ENCODE results near the gene ZDHHC14.

ZDHHC14 gene

DNA sequence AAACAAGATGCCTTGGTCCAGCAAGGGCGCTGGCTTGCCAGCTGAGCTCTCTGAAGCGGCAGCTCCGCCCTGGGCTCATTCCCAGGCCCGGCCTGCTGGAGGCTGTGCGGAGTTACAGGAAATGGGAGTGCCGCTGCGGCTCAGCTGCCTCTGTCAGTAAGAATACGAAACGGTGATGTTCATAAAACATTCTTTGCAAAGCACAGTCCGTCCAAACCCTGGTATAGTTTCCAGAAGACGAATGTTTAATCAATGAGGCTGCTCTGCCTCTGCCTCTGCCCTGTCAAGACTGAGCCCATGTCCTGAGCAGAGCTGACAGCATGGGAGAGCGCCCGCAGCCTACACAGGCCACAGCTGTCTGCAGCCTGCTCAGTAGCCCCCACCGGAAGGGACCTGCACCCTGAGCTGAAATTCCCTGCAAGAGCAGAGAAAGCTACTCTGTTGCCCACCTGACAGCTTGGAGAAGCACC lies 288.8 kb downstream of the ZDHHC14 start:
- TF ChIP-seq, protein P1, sequence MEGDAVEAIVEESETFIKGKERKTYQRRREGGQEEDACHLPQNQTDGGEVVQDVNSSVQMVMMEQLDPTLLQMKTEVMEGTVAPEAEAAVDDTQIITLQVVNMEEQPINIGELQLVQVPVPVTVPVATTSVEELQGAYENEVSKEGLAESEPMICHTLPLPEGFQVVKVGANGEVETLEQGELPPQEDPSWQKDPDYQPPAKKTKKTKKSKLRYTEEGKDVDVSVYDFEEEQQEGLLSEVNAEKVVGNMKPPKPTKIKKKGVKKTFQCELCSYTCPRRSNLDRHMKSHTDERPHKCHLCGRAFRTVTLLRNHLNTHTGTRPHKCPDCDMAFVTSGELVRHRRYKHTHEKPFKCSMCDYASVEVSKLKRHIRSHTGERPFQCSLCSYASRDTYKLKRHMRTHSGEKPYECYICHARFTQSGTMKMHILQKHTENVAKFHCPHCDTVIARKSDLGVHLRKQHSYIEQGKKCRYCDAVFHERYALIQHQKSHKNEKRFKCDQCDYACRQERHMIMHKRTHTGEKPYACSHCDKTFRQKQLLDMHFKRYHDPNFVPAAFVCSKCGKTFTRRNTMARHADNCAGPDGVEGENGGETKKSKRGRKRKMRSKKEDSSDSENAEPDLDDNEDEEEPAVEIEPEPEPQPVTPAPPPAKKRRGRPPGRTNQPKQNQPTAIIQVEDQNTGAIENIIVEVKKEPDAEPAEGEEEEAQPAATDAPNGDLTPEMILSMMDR (IDR thresholded peaks at IDR 0.05; ENCODE audit: low read depth, low read length, missing control alignments): no peak
- no peak for DNase-seq (ENCODE audit: extremely low read depth, low read depth)
- H3K4me3 ChIP-seq (replicated peaks; ENCODE audit: low read depth, low read length): no peak overlapping the region

DNA sequence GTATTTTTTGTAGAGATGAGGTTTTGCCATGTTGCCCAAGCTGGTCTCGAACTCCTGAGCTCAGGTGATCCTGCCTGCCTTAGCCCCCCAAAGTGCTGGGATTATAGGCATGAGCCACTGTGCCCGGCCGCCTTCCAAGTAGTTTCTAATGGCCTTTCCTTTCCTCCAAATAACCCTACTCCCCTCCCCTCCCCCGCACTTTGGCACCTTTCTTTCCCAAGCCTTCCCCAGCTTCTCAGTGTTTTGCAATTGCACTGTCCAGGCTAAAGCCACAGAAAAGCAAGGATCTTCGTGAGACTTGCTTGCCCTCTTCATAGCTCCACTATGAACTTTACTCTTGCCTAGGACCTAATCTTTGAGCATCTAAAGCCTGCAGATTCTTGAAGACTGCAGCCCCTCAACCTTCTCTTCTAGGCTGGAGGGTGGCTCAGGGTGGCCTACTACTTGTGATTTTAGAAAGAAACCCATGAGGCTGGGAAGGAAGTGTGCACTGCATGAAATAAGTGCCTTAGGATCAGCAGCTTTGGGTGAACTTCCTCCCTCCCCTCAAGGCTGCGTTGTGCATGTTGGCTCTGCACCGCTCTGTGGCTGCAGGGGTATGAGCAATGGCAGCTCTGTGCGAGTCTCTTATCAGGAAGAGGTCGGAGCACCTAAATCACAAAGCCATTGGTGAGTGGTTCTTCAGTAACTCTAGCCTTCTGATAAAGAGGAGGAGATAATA lies 289.6 kb downstream of the ZDHHC14 start:
- TF ChIP-seq, protein P1 (IDR thresholded peaks at IDR 0.05; ENCODE audit: low read depth, low read length, missing control alignments): no peak
- no peak overlapping the region for H3K4me3 ChIP-seq (replicated peaks; ENCODE audit: low read depth, low read length)
- DNase-seq (ENCODE audit: extremely low read depth, low read depth): no peak

DNA sequence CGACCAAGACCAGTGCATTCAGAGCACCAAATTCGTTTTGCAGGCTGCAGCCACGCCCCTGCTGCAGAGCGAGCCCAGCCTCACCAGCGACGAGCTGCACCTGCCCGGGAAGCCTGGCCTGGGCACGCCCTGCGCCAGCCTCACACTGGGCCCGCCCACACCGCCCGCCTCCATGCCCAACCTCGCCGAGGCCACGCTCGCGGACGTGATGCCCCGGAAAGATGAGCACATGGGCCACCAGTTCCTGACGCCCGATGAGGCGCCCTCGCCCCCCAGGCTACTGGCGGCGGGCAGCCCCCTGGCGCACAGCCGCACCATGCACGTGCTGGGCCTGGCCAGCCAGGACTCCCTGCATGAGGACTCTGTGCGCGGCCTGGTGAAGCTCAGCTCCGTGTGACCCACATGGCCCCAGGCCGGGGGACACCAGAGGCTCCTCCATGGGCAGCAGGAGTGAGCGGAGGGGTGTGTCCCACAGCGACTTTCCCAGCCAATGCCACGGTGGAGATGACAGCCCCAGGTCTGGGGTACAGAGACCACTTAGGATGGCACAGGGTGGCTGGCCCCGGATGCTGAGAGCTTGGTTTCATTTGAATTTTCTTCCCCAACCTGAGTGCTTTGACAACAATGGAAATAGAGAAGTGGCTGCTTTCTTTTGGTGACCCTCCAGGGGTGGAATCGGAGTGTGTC lies 291.9 kb downstream of the ZDHHC14 start:
- DNase-seq (ENCODE audit: extremely low read depth, low read depth): no peak
- TF ChIP-seq, protein P1 (IDR thresholded peaks at IDR 0.05; ENCODE audit: low read depth, low read length, missing control alignments): no peak
- H3K4me3 ChIP-seq (replicated peaks; ENCODE audit: low read depth, low read length): no peak overlapping the region

DNA sequence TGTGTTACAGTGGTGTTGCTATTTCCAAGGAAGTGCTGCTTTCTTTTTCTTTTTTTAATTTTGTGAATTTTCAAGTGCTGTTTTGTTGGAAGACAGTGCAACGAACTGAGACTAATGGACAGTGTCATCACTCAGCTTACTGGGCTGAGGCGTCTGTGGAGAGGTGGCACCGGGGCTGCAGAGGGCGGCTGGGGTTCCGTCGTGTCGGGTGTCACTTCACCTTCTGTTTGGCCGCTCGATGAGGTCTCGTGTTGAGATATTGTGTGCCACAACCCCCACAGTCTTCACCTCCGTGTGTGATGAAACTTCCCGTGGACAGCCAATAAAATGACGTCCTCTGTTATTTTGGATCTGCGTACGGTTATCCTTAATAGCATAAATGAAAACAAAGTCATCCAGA lies 292.6 kb downstream of the ZDHHC14 start:
- H3K4me3 ChIP-seq (replicated peaks; ENCODE audit: low read depth, low read length): no peak overlapping the region
- TF ChIP-seq, protein P1 (IDR thresholded peaks at IDR 0.05; ENCODE audit: low read depth, low read length, missing control alignments): no peak
- DNase-seq (ENCODE audit: extremely low read depth, low read depth): no peak

DNA sequence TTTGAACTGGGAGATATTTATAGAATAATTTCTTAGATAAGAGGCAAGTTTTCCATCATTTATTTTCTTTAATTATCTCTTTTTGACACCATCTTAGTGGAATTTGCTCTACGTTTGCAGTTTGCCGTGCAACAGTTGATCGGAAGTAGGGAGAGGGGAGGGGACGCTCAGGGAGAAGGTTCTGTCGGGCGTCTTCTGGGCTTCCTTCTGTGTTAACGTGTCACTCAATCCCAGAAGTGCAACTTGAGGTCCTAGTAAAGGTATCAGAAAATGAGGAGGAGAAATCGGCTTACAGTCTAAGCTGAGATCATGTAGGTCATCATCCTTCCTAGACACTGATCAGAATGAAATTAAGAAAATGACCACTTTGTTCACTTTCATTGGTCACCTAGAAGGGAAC lies 293.1 kb downstream of the ZDHHC14 start:
- no peak for DNase-seq (ENCODE audit: extremely low read depth, low read depth)
- no peak overlapping the region for H3K4me3 ChIP-seq (replicated peaks; ENCODE audit: low read depth, low read length)
- TF ChIP-seq, protein P1 (IDR thresholded peaks at IDR 0.05; ENCODE audit: low read depth, low read length, missing control alignments): no peak

DNA sequence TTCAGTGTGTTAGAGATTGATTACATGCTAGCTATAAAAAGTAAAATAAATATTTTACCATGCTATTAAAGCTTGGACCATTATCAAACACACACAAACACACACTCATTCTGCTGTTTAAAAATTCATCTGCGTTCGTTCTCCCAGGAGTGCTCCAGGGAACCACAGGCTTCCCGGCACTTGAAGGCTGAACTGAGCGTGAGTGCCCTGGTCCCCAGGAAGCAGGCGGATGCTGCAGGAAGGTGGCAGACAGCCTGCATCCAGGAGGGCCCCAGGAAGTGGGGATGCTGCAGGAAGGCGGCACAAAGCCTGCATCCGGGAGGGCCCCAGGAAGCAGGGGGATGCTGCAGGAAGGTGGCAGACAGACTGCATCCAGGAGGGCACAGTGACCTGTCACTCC lies 294.8 kb downstream of the ZDHHC14 start:
- TF ChIP-seq, protein P1 (IDR thresholded peaks at IDR 0.05; ENCODE audit: low read depth, low read length, missing control alignments): no peak
- H3K4me3 ChIP-seq (replicated peaks; ENCODE audit: low read depth, low read length): no peak overlapping the region
- DNase-seq (ENCODE audit: extremely low read depth, low read depth): no peak

Measured in HFF-Myc (cell line).